GM12878 (cell line): ENCODE measurements around the gene GARIN5A. TPM values are rescaled to one million over a fixed set of nuclear protein-coding genes. Genes with fewer than 3 reads are reported as not detected.

Experiments used
- ATAC-seq: fragments of 200-7000 bp; cut with Tn5 transposase; 3 replicates; pipeline ENCODE4 v1.9.1; 2020; ENCODE audit warnings: mild to moderate bottlenecking, moderate library complexity
- BruUV-seq: library from RNA; stranded (reverse); fragments of 400-500 nt; replicated peaks from 2 replicates; lab custom pipeline; 2021; lab: Mats Ljungman, UMichigan
- CTCF ChIA-PET: fragments of 300-600 bp; sonication (Branson Sonifier 250); formaldehyde crosslinking; extraction: SDS; loops from one replicate; lab custom pipeline; 2021; ENCODE audit warnings: inconsistent platforms; lab: Yijun Ruan, JAX
- POLR2A ChIA-PET: fragments of 350-600 bp; formaldehyde crosslinking; extraction: SDS; loops from one replicate; lab custom pipeline; 2021; ENCODE audit warnings: inconsistent platforms; lab: Charles Lee
- RAD21 ChIA-PET: fragments of 300-600 bp; sonication (Branson Sonifier 250); formaldehyde crosslinking; loops from one replicate; lab custom pipeline; 2023; ENCODE audit warnings: antibody characterized with exemption; ENCODE audit not compliant: unreplicated experiment; lab: Charles Lee
- SMC1A ChIA-PET: fragments of 300-600 bp; sonication (Branson Sonifier 250); formaldehyde crosslinking; loops from one replicate; lab custom pipeline; 2023; ENCODE audit not compliant: unreplicated experiment, uncharacterized antibody; lab: Charles Lee
- DNase-seq: peaks from one replicate; pipeline ENCODE4 v3.0.0-alpha.2; 2011; ENCODE audit warnings: low read depth, low spot score
- FAIRE-seq: peaks from 3 replicates; lab custom pipeline; 2011; peaks lifted over from hg19 to GRCh38; lab: Jason Lieb, UNC
- H2AFZ ChIP-seq: 2 replicates; pipeline ENCODE4 v1.6.0; 2011; ENCODE audit warnings: low read depth, low read length, control low read depth; ENCODE audit not compliant: control insufficient read depth
- H3K27ac ChIP-seq: 2 replicates; pipeline ENCODE4 v1.5.1; 2011; ENCODE audit warnings: control low read depth; ENCODE audit not compliant: control insufficient read depth, insufficient read depth
- H3K27me3 ChIP-seq, 2 experiments: replicated peaks in 1 of 2; 2 replicates each; pipeline versions ENCODE4 v1.6.0 to v1.6.1; 2011; ENCODE audit warnings: low read length in 1 of 2; ENCODE audit not compliant: control insufficient read depth in 2 of 2, insufficient read depth in 2 of 2
- H3K36me3 ChIP-seq, 2 experiments: 2 replicates each; pipeline ENCODE4 v1.5.1; 2011; ENCODE audit warnings: low read length in 1 of 2; ENCODE audit not compliant: control insufficient read depth in 2 of 2, insufficient read depth in 2 of 2
- H3K4me1 ChIP-seq: 2 replicates; pipeline ENCODE4 v1.6.1; 2011; ENCODE audit warnings: mild to moderate bottlenecking, low read length, moderate library complexity, mixed read lengths; ENCODE audit not compliant: control insufficient read depth, insufficient read depth
- H3K4me2 ChIP-seq: 2 replicates; pipeline ENCODE4 v1.6.0; 2011; ENCODE audit warnings: control low read depth; ENCODE audit not compliant: control insufficient read depth, insufficient read depth
- H3K4me3 ChIP-seq: fragments of 200-600 bp; sonication (generic); 2 replicates; pipeline ENCODE4 v1.5.1; 2016
- H3K79me2 ChIP-seq: 2 replicates; pipeline ENCODE4 v1.6.0; 2011; ENCODE audit warnings: low read length; ENCODE audit not compliant: control insufficient read depth, insufficient read depth
- H3K9ac ChIP-seq: 2 replicates; pipeline ENCODE4 v1.8.0; 2011; ENCODE audit warnings: low read length, control low read depth, mixed read lengths; ENCODE audit not compliant: control insufficient read depth, insufficient read depth
- H3K9me3 ChIP-seq: replicated peaks from 3 replicates; pipeline ENCODE4 v1.5.1; 2011; ENCODE audit warnings: mild to moderate bottlenecking, low read length; ENCODE audit not compliant: control insufficient read depth, insufficient read depth
- H4K20me1 ChIP-seq: 2 replicates; pipeline ENCODE4 v1.6.0; 2011; ENCODE audit not compliant: control insufficient read depth, insufficient read depth
- MLLT1 ChIP-seq: fragments of 450-650 bp; IDR thresholded peaks from 2 replicates; pipeline ENCODE4 v1.6.1; 2016; ENCODE audit warnings: mild to moderate bottlenecking
- MYB ChIP-seq: fragments of 150-350 bp; IDR thresholded peaks from 2 replicates; pipeline ENCODE4 v1.6.1; 2014; ENCODE audit warnings: mild to moderate bottlenecking, low read depth, low read length, borderline replicate concordance
- NFIC ChIP-seq: IDR thresholded peaks from 2 replicates; pipeline ENCODE4 v1.6.1; 2012; ENCODE audit warnings: low read depth, mild to moderate bottlenecking, inconsistent platforms, low read length, moderate library complexity
- NKRF ChIP-seq: fragments of 450-650 bp; conservative IDR thresholded peaks from 2 replicates; pipeline ENCODE4 v1.6.1; 2017; ENCODE audit warnings: mild to moderate bottlenecking, moderate library complexity
- WGBS: methylation state at CpG from one replicate; pipeline ENCODE4 v1.1.6; 2016; ENCODE audit warnings: low lambda C conversion rate; ENCODE audit not compliant: insufficient replicate concordance, insufficient coverage; ENCODE audit errors: missing lambda C conversion rate; 5-methylcytosine and 5-hydroxymethylcytosine counted together
- in situ Hi-C: fragments of 300-500 bp; cut with MboI; formaldehyde crosslinking; loops from 9 replicates; pipeline ENCODE4 v1.14.3; 2018; ENCODE audit warnings: mixed read lengths
- intact Hi-C: fragments of 100-400 bp; cut with micrococcal nuclease; formaldehyde crosslinking; loops from one replicate; pipeline ENCODE4 v1.14.2; 2022; ENCODE audit not compliant: unreplicated experiment
- polyA plus RNA-seq, 11 experiments: library from polyadenylated mRNA; depleted of rRNA in 4 of 11; unstranded in 6 of 11; stranded (reverse) in 5 of 11; fragments of >200 nt; fragmentation: Nextera tagmentation in 4 of 11; fragmentation: Illumina TruSeq in 1 of 11; extraction: Ambion mirVana in 4 of 11; extraction: Trizol in 1 of 11; gene quantifications; 1 replicate in 1 of 11; 2 replicates in 10 of 11; pipeline versions ENCODE4 v1.2.1 to v1.2.3, GENCODE V29; 2011 to 2016; ENCODE audit warnings: inconsistent platforms in 2 of 11, missing spikeins in 2 of 11, low read depth in 1 of 11
- total RNA-seq, 4 experiments: library from RNA; depleted of rRNA in 3 of 4; stranded (reverse); fragments of >200 nt in 3 of 4; fragmentation: Illumina TruSeq in 1 of 4; extraction: Trizol in 1 of 4; gene quantifications; 2 replicates each; pipeline versions ENCODE4 v1.2.1 to v1.2.3, GENCODE V29; 2013 to 2021

GARIN5A gene
- total and polyA plus RNA-seq, 10 of the 15 experiments (the other 5 are each of a cell fraction or from before 2014, with no cell fraction given), result 0.18 to 1.2 (median 0.24) TPM; not detected in 6

GRCh38 chr19:50476907-50477238 is 225 bp upstream of the GARIN5A start:
- WGBS, result 9% methylated on average over 20 of the region's 20 CpGs
- RAD21 ChIA-PET, result no interaction called here
- intact Hi-C loops, result no loop called here
- BruUV-seq, result TSS peak; percentile 78
- no peaks in the 10 kb centered on the region for H3K4me1 ChIP-seq
- in situ Hi-C loops, result no loop called here
- peak overlapping the region; percentile 82; the same call in 1 of the 2 replicates for H2AFZ ChIP-seq
- FAIRE-seq (no peak), DNase-seq (no peak), ATAC-seq (no peak)
- H3K79me2 ChIP-seq, result peaks cover 22% of the 10 kb centered on the region
- peak overlapping the region; percentile 69 for H3K9ac ChIP-seq
- H3K27ac ChIP-seq, result peak overlapping the region; percentile 60; the same call in 1 of the 2 replicates
- POLR2A ChIA-PET, result interaction anchor here (0.7 kb wide), 1 partner anchor 120 kb away, joined by 3 read pairs; no protein-coding TSS in a partner anchor
- peaks cover 9 to 18% of the 10 kb centered on the region in 2 experiments; a peak in 2 of 4 replicates for H3K36me3 ChIP-seq
- no peaks in the 10 kb centered on the region for H4K20me1 ChIP-seq
- peaks cover 6% of the 10 kb centered on the region; the same call in 2 of the 3 replicates for H3K9me3 ChIP-seq
- peak overlapping the region; percentile 12; the same call in 1 of the 2 replicates for H3K4me2 ChIP-seq
- no peak for TF ChIP-seq NFIC
- TF ChIP-seq MLLT1, result peak; percentile 81
- TF ChIP-seq MYB, result no peak
- TF ChIP-seq NKRF, result no peak
- no peaks in the 10 kb centered on the region for H3K27me3 ChIP-seq
- CTCF ChIA-PET, result no interaction called here
- SMC1A ChIA-PET, result no interaction called here
- H3K4me3 ChIP-seq, result peak overlapping the region; percentile 90
